GM10266 (cell line): ENCODE data around the gene PCBP3.
"Not testable (repeated sequence)": the region's sequence is repeated elsewhere in the genome, so short reads cannot be mapped to it uniquely, and the experiment has no call there.

Experiments used
- DNase-seq: peaks from one replicate; pipeline ENCODE4 v3.0.0; 2012; ENCODE audit errors: extremely low spot score
- TF ChIP-seq, protein P1 (sequence below): IDR thresholded peaks from 2 replicates; pipeline ENCODE4 v1.5.1; 2012; ENCODE audit warnings: mild to moderate bottlenecking, low read depth; ENCODE audit not compliant: control insufficient read depth, insufficient read depth; ENCODE audit errors: missing control alignments

The PCBP3 gene

DNA sequence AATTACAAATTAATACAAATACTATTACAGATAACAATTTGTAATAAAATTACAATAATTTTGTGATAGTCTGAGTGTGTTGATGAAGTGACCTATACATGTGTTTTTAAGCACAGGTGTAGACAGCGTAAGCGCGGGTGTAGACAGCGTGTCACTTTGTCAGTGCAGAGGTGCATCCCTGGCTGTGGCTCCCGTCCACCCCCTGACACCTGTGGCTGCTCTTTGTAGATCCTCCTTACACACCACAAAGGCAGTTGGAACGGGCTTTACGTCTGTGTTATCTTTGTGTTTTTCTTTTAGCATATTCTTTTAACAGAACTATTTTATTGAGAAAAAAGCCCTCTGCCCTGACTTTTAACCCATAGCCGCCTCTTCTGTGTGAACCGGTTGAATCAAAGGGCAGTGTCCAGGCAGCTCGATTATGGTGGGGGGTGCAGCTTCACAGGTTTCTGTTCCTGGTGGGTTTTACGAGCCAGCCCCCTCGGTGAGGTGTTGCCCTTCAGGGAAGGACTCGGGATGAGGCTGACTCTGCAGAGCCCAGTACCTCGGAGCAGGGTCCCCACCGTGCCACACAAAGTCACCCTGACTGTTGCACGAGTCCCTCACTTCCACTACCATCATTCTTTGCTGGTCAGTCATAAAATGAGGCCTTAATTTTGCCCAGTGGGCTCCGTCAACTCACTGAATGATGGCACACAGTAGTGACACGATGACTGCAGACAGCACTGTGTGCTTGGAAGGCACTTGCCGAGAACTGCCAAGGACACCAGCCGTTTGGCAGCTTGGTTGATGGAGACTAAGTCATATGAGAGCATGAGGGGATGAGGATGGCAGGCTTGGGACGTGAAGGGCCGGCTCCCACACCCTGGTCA, 251.6 kb downstream of the PCBP3 start:
- DNase-seq: no peak
- TF ChIP-seq, protein P1, sequence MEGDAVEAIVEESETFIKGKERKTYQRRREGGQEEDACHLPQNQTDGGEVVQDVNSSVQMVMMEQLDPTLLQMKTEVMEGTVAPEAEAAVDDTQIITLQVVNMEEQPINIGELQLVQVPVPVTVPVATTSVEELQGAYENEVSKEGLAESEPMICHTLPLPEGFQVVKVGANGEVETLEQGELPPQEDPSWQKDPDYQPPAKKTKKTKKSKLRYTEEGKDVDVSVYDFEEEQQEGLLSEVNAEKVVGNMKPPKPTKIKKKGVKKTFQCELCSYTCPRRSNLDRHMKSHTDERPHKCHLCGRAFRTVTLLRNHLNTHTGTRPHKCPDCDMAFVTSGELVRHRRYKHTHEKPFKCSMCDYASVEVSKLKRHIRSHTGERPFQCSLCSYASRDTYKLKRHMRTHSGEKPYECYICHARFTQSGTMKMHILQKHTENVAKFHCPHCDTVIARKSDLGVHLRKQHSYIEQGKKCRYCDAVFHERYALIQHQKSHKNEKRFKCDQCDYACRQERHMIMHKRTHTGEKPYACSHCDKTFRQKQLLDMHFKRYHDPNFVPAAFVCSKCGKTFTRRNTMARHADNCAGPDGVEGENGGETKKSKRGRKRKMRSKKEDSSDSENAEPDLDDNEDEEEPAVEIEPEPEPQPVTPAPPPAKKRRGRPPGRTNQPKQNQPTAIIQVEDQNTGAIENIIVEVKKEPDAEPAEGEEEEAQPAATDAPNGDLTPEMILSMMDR: no peak

GRCh38 chr21:45895778-45896370, 252.3 kb downstream of the PCBP3 start:
- no peak for DNase-seq

GRCh38 chr21:45896431-45896830, 252.9 kb downstream of the PCBP3 start:
- not testable (repeated sequence) for DNase-seq

More at GRCh38 chr21:45895778-45896370, 252.3 kb downstream of the PCBP3 start:
- TF ChIP-seq, protein P1: no peak

- no peak for DNase-seq
- TF ChIP-seq, protein P1: no peak
Observed at GRCh38 chr21:45897191-45898027, 253.9 kb downstream of the PCBP3 start.

- no peak for DNase-seq
- TF ChIP-seq, protein P1: no peak
Observed at GRCh38 chr21:45898028-45898350, 254.5 kb downstream of the PCBP3 start.

- no peak for DNase-seq
- TF ChIP-seq, protein P1: no peak
Observed at GRCh38 chr21:45898781-45899180, 255.3 kb downstream of the PCBP3 start.

DNA sequence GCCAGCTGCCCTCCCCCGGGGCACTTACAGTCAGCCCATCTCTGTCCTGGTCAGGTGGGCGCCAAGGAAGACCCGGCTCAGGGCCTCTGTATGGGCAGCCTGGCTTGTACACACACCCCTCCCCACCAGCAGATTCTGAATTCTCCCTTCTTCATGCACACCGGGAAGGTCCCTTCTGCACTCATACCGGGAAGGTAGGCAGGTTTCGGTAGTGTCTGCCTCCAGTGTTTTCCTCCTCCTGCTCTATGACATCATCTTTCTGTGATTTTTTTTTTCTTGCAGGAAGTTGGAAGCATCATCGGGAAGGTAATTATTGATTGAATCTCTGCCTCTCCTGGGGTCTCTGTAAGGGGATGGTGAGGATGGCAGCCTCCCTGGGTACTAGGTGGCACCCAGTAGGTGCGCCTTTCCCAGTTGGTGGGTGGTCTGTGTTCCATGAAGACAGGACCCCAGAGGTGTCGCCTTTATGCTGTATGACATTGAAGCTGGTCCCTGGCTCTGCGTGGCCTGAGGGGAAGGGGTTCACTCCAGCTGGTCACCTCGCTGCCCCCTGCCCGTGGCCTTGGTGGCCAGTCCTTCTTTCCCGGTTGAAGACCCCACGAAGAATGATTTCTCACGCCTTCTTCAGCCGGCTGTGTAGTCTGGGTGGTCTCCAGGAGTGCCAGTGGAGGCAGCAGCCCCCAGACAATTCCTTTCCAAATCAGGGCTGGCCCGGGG, 255.9 kb downstream of the PCBP3 start:
- TF ChIP-seq, protein P1: no peak
- no peak for DNase-seq
